Stimulated activated CD4-positive, alpha-beta T cell treated with anti-CD3 and anti-CD28 coated beads, TNF-alpha, amount 100 ng/mL, for 1 hour (primary cell): ENCODE measurements around the gene UBE2E1.
"Not testable (repeated sequence)": the region's sequence is repeated elsewhere in the genome, so short reads cannot be mapped to it uniquely, and the experiment has no call there.

Source experiments
- DNase-seq, 3 donors: peaks; one replicate each; pipeline ENCODE4 v3.0.0-alpha.2; 2020; ENCODE audit warnings: low read depth in 3 of 3, low spot score in 1 of 3

UBE2E1 gene

GRCh38 chr3:23845326-23846216 lies 39.8 kb downstream of the UBE2E1 start:
- DNase-seq, result no peak

- DNase-seq, result not testable (repeated sequence)
These were observed 43.7 kb downstream of the UBE2E1 start for GRCh38 chr3:23849462-23849861.

DNA sequence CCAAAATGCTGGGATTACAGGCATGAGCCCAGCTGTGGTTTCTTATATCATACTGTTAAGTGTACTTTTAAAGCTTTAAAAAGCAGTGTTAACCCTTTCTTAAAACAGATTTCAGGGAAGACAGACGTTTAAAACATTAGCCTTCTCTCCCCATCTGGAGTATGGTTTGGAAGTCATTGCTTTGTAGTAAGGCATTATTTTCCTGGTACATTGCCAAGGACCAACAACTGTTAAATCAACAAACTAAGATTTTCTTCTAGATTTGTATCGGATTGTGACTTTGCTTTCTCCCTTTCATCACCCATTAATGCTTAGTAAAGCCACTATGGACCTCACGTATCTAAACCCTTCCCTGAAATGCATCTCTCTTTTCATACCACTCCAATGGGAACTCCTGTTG lies 50.5 kb downstream of the UBE2E1 start:
- DNase-seq, result no peak

GRCh38 chr3:23859012-23859743 lies 53.4 kb downstream of the UBE2E1 start:
- DNase-seq, result no peak

DNA sequence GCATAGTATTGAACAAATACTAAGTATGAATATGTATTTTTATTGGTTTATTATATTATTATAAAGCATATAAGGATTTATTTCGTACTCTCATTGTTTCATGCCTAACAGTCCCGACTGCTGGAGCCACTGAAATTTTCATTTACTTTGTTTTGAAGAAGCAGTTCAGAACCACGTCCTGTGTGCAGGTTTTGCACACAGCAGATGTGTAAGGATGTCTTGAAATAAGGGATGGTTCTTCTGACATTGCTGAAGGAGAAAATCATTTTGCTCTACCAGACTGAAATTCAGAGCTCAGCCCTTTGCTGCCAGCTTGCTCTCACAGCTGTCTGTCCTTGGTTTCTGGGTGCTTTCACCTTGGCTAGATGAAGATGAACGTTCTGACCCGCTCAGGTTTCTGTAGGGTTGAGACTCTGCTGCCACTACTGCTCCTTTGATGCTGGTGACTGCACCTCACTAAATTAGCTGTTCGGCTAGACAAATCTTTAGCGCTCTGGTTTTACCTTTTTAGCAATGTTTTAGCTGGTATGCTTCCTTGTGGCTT lies 54.2 kb downstream of the UBE2E1 start:
- DNase-seq, result no peak

GRCh38 chr3:23861689-23862088 lies 55.9 kb downstream of the UBE2E1 start:
- no peak for DNase-seq

- DNase-seq, result no peak
These were observed 57.3 kb downstream of the UBE2E1 start for GRCh38 chr3:23863060-23863459.

DNA sequence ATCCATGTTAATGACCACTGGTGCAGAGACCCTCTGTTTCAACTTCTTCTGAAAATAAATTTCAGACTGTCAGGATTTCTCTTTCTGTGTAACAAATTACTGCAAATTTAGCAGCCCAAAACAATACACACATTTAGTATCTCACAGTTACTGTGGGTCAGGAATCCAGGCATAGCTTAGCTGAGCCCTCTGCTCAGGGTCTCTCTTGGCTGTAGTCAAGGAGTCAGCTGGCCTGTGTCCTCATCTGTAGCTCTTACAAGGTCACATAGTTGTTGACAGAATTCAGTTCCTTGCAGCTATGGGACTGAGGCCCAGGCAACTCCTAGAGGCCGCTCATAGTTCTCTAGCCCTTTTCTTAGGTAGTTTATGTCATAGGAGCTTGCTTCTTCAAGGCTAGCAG lies 59.2 kb downstream of the UBE2E1 start:
- no peak for DNase-seq

- no peak for DNase-seq
These were observed 60.0 kb downstream of the UBE2E1 start for GRCh38 chr3:23865595-23866396.

GRCh38 chr3:23867400-23867799 lies 61.6 kb downstream of the UBE2E1 start:
- no peak for DNase-seq

GRCh38 chr3:23867838-23868237 lies 62.1 kb downstream of the UBE2E1 start:
- DNase-seq, result no peak

DNA sequence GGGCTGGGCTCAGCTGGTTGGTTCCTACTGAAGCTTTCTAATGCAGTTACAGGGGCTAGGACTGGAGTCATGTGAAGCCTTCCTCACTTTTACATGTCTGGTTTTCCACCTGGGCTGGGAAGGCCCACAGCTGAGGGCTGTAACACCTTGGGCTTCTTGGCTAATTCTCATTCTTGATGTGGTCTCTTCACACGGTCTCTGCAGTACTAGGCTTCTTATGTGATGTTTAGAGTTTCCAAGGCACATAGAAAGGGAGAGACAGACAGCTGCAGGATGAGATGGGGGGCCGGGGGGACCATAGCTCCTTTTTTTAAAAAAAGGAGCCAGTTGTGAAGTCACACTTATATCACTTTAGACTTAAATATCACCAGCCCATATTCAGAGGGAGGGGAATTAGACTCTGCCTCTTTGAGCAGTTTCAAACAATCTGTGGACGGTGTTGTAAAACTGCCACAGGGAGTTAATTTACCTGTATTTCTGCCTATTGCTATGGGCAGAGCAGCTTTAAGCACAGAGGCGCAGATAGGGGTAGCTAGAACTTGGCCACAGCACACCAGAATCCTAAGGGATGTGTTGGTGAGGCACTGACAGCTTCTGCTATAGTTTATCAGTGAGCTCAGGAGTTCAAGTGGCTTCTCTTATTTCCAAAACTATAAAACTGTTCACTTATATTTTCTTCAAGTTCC lies 64.4 kb downstream of the UBE2E1 start:
- no peak for DNase-seq

GRCh38 chr3:23870663-23871043 lies 64.9 kb downstream of the UBE2E1 start:
- DNase-seq, result not testable (repeated sequence)

- DNase-seq, result not testable (repeated sequence)
These were observed 65.6 kb downstream of the UBE2E1 start for GRCh38 chr3:23871361-23871760.

- no peak for DNase-seq
These were observed 66.6 kb downstream of the UBE2E1 start for GRCh38 chr3:23872330-23872729.

DNA sequence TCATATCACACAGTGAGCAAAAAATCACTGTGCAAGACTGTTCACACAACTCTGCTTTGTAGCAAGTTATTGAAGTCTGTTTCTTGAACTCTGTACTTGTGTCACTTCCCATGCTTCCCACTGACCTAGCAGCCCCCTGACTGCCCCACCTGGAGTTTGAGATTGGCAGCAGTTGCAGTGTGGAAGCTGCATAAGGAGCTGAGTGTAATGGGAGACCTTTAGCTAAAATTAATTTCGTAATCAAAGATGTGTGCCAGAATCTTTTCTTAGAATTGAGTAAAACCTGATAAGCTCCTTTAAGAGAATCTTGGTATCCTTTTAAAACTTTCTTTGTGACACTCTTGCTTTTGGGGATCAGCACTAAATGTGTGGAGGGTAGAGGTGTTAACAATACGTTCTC lies 68.2 kb downstream of the UBE2E1 start:
- DNase-seq, result no peak

DNA sequence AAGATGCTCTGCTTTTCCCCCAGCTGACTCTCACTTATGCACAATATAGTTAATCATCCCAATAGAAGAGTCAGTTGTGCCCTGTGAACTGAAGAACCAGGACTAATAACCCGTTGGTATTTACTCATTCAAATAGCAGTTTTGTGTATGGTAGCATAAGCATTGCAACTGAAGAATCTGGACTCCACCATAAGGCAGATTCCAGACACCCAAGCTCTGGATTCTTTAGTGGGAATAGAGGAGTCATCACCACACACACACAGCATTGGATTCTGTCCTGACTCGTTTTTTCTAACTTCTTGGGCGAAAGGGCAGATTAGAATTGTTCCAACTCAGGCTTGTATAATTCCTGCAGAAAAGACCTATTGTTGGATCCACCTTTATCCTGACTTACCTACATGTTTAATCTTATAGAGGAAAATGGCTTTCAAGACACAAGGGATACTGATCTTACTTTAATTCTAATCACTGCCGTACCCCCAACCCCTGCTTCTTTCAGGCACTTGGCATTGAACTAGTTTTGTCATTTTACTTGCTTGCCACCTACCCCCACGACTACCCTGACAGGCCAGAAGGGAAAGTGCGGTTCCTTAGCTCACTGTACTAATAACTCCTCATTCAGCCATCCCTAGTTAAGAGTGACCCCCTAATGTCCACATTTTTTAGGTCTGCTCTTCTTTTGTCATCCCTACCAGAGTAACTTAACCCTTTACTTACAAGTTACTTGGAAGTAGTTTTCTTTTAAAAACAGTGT lies 68.8 kb downstream of the UBE2E1 start:
- DNase-seq, result no peak

- DNase-seq, result no peak
These were observed 69.5 kb downstream of the UBE2E1 start for GRCh38 chr3:23875113-23875725.

GRCh38 chr3:23876923-23877322 lies 71.2 kb downstream of the UBE2E1 start:
- no peak for DNase-seq
